Uterus (tissue), 4 donors: ENCODE data around the gene EVI5L. TPM values are rescaled to one million over a fixed set of nuclear protein-coding genes. Genes with fewer than 3 reads are reported as not detected.

ENCODE experiments used
- DNase-seq, 2 donors: peaks; one replicate each; pipeline ENCODE4 v3.0.0-alpha.2; 2019 to 2020
- H3K27ac ChIP-seq, 2 donors: fragments of 200-600 bp; sonication (generic); 1 replicate in 1 of 2; 2 replicates in 1 of 2; pipeline ENCODE4 v1.5.1; 2016 to 2018
- H3K27me3 ChIP-seq, 2 donors: fragments of 200-600 bp; sonication (generic); one replicate each; pipeline ENCODE4 v1.5.1; 2018 to 2019; ENCODE audit warnings: control low read depth in 1 of 2
- H3K36me3 ChIP-seq, 2 donors: fragments of 200-600 bp; sonication (generic); one replicate each; pipeline ENCODE4 v1.5.1; 2019; ENCODE audit warnings: control low read depth in 1 of 2
- H3K4me1 ChIP-seq, 2 donors: fragments of 200-600 bp; sonication (generic); one replicate each; pipeline ENCODE4 v1.5.1; 2018 to 2019; ENCODE audit warnings: control low read depth in 1 of 2
- H3K4me3 ChIP-seq, 2 donors: fragments of 200-600 bp; sonication (generic); 1 replicate in 1 of 2; 2 replicates in 1 of 2; pipeline ENCODE4 v1.5.1; 2018 to 2019; ENCODE audit warnings: mild to moderate bottlenecking in 1 of 2
- H3K9me3 ChIP-seq, 2 donors: fragments of 200-600 bp; sonication (generic); one replicate each; pipeline ENCODE4 v1.5.1; 2019; ENCODE audit warnings: control low read depth in 1 of 2
- CTCF ChIP-seq, 4 experiments: fragments of 200-600 bp in 2 of 4; fragments of 450-650 bp in 2 of 4; sonication (generic) in 2 of 4; IDR thresholded peaks; one replicate each; pipeline ENCODE4 v1.5.1; 2016 to 2019; ENCODE audit warnings: antibody characterized with exemption in 4 of 4, mild to moderate bottlenecking in 2 of 4, moderate library complexity in 1 of 4
- POLR2A ChIP-seq, 2 donors: fragments of 450-650 bp; IDR thresholded peaks; one replicate each; pipeline ENCODE4 v1.6.1; 2016; ENCODE audit warnings: antibody characterized with exemption in 2 of 2, mild to moderate bottlenecking in 1 of 2, moderate library complexity in 1 of 2
- intact Hi-C: fragments of 100-400 bp; cut with DNase I; formaldehyde crosslinking; loops from one replicate; pipeline ENCODE4 v1.15.1; 2023; ENCODE audit warnings: low total_unique reads
- total RNA-seq, 4 donors: library from RNA; depleted of rRNA in 3 of 4; stranded (reverse); fragments of >200 nt in 3 of 4; gene quantifications; one replicate each; pipeline versions ENCODE4 v1.1.0 to v1.2.4, GENCODE V29; 2014 to 2023
- donor health status: DM: yes; HTN: yes; CAD: no.

The EVI5L gene
- total RNA-seq, 4 donors from 2014 or later = 9.1 to 14.9 (median 12.4) TPM

GRCh38 chr19:7877249-7877836 is 47.3 kb downstream of the EVI5L start:
- H3K36me3 ChIP-seq = no peaks in the 10 kb centered on the region
- no peak overlapping the region for H3K4me3 ChIP-seq
- no peak for DNase-seq
- intact Hi-C loops = no loop called here
- peaks cover 0 to 9% of the 10 kb centered on the region in 2 donors for H3K4me1 ChIP-seq
- no peaks in the 10 kb centered on the region for H3K9me3 ChIP-seq
- H3K27me3 ChIP-seq = peaks cover 9 to 18% of the 10 kb centered on the region in 2 donors
- TF ChIP-seq POLR2A (IDR thresholded peaks at IDR 0.05) = no peak
- no peak for TF ChIP-seq CTCF (IDR thresholded peaks at IDR 0.05)
- H3K27ac ChIP-seq = no peak overlapping the region

GRCh38 chr19:7879111-7879807 is 49.2 kb downstream of the EVI5L start:
- Histone ChIP-seq H3K9me3 (no peaks in the 10 kb centered on the region), H3K27me3 (peaks cover 3 to 4% of the 10 kb centered on the region in 2 donors), H3K4me1 (peaks cover 0 to 3% of the 10 kb centered on the region in 2 donors), H3K27ac (no peak overlapping the region), H3K4me3 (no peak overlapping the region), H3K36me3 (no peaks in the 10 kb centered on the region)
- TF ChIP-seq POLR2A (IDR thresholded peaks at IDR 0.05) (no peak), CTCF (IDR thresholded peaks at IDR 0.05) (no peak)
- DNase-seq = no peak
- intact Hi-C loops = no loop called here

GRCh38 chr19:7879836-7880235 is 49.8 kb downstream of the EVI5L start:
- H3K4me1 ChIP-seq = no peaks in the 10 kb centered on the region
- H3K36me3 ChIP-seq = no peaks in the 10 kb centered on the region
- intact Hi-C loops = no loop called here
- H3K27ac ChIP-seq = no peak overlapping the region
- no peaks in the 10 kb centered on the region for H3K27me3 ChIP-seq
- no peaks in the 10 kb centered on the region for H3K9me3 ChIP-seq
- no peak for TF ChIP-seq CTCF (IDR thresholded peaks at IDR 0.05)
- TF ChIP-seq POLR2A (IDR thresholded peaks at IDR 0.05) = no peak
- no peak overlapping the region for H3K4me3 ChIP-seq
- no peak for DNase-seq

- no peaks in the 10 kb centered on the region for H3K27me3 ChIP-seq
- TF ChIP-seq CTCF (IDR thresholded peaks at IDR 0.05) (no peak), POLR2A (IDR thresholded peaks at IDR 0.05) (no peak)
- H3K4me3 ChIP-seq = no peak overlapping the region
- H3K36me3 ChIP-seq = no peaks in the 10 kb centered on the region
- intact Hi-C loops = no loop called here
- H3K4me1 ChIP-seq = no peaks in the 10 kb centered on the region
- no peak for DNase-seq
- no peak overlapping the region for H3K27ac ChIP-seq
- no peaks in the 10 kb centered on the region for H3K9me3 ChIP-seq
Observed at GRCh38 chr19:7881910-7882309, 51.9 kb downstream of the EVI5L start.

GRCh38 chr19:7883105-7883504 is 53.1 kb downstream of the EVI5L start:
- Histone ChIP-seq H3K4me3 (no peak overlapping the region), H3K27ac (no peak overlapping the region), H3K9me3 (no peaks in the 10 kb centered on the region), H3K27me3 (no peaks in the 10 kb centered on the region), H3K36me3 (no peaks in the 10 kb centered on the region), H3K4me1 (no peaks in the 10 kb centered on the region)
- intact Hi-C loops = no loop called here
- no peak for TF ChIP-seq CTCF (IDR thresholded peaks at IDR 0.05)
- no peak for DNase-seq
